ENCODE data around the gene ZSWIM3. TPM values are rescaled to one million over a fixed set of nuclear protein-coding genes. Genes with fewer than 3 reads are reported as not detected.
A peak's percentile ranks its signal among the peaks of the same experiment; 100 is the strongest.

The ZSWIM3 gene
- total and polyA plus RNA-seq, 2 of the 13 experiments (the other 11 are each of a cell fraction or from before 2014, with no cell fraction given), result 5.2 to 5.8 TPM

GRCh38 chr20:45863543-45864470 is 6.4 kb downstream of the ZSWIM3 start (continued):
- TF ChIP-seq HOXA5 (CRISPR knock-in tag; IDR thresholded peaks at IDR 0.05), result no peak
- no peak for TF ChIP-seq IKZF1 (IDR thresholded peaks at IDR 0.05)
- TF ChIP-seq SPEN (CRISPR knock-in tag; IDR thresholded peaks at IDR 0.05; ENCODE audit: low read depth), result peak; percentile 55; the same call in 1 of the 2 replicates
- no peak for TF ChIP-seq MAZ (IDR thresholded peaks at IDR 0.05; ENCODE audit: borderline replicate concordance, low read depth, low read length)
- TF ChIP-seq MAZ (CRISPR knock-in tag; IDR thresholded peaks at IDR 0.05; ENCODE audit: low read depth), result no peak
- TF ChIP-seq FOXM1 (CRISPR knock-in tag; IDR thresholded peaks at IDR 0.05), result no peak
- no peak for TF ChIP-seq NR3C1 (CRISPR knock-in tag; IDR thresholded peaks at IDR 0.05)
- TF ChIP-seq, protein P1, sequence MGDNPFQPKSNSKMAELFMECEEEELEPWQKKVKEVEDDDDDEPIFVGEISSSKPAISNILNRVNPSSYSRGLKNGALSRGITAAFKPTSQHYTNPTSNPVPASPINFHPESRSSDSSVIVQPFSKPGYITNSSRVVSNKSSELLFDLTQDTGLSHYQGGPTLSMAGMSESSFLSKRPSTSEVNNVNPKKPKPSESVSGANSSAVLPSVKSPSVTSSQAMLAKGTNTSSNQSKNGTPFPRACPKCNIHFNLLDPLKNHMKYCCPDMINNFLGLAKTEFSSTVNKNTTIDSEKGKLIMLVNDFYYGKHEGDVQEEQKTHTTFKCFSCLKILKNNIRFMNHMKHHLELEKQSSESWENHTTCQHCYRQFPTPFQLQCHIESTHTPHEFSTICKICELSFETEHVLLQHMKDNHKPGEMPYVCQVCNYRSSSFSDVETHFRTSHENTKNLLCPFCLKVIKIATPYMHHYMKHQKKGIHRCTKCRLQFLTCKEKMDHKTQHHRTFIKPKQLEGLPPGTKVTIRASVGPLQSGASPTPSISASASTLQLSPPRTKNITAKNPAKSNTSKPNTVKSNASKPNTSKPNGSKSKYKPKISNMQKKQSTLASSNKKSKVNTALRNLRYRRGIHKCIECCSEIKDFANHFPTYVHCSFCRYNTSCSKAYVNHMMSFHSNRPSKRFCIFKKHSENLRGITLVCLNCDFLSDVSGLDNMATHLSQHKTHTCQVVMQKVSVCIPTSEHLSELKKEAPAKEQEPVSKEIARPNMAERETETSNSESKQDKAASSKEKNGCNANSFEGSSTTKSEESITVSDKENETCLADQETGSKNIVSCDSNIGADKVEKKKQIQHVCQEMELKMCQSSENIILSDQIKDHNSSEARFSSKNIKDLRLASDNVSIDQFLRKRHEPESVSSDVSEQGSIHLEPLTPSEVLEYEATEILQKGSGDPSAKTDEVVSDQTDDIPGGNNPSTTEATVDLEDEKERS (CRISPR knock-in tag; IDR thresholded peaks at IDR 0.05), result no peak; the same call in 1 of the 2 replicates
- peak; percentile 93 for TF ChIP-seq SOX13 (IDR thresholded peaks at IDR 0.05)
- peak in 1 of 2 experiments; percentile 98; a peak in 2 of 4 replicates for TF ChIP-seq SOX13 (CRISPR knock-in tag; conservative IDR thresholded peaks at IDR 0.05 in 1 of 2, IDR thresholded peaks at IDR 0.05 in 1 of 2)
- TF ChIP-seq STAT5B (CRISPR knock-in tag; IDR thresholded peaks at IDR 0.05), result no peak
- no peak for TF ChIP-seq ZNF777 (CRISPR knock-in tag; IDR thresholded peaks at IDR 0.05)
- no peak for TF ChIP-seq ZNF747 (CRISPR knock-in tag; IDR thresholded peaks at IDR 0.05; ENCODE audit: borderline replicate concordance)
- no peak; the same call in 1 of the 2 replicates for TF ChIP-seq KLF11 (CRISPR knock-in tag; IDR thresholded peaks at IDR 0.05)
- TF ChIP-seq, protein P2, sequence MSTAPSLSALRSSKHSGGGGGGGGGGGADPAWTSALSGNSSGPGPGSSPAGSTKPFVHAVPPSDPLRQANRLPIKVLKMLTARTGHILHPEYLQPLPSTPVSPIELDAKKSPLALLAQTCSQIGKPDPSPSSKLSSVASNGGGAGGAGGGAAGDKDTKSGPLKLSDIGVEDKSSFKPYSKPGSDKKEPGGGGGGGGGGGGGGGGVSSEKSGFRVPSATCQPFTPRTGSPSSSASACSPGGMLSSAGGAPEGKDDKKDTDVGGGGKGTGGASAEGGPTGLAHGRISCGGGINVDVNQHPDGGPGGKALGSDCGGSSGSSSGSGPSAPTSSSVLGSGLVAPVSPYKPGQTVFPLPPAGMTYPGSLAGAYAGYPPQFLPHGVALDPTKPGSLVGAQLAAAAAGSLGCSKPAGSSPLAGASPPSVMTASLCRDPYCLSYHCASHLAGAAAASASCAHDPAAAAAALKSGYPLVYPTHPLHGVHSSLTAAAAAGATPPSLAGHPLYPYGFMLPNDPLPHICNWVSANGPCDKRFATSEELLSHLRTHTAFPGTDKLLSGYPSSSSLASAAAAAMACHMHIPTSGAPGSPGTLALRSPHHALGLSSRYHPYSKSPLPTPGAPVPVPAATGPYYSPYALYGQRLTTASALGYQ (CRISPR knock-in tag; IDR thresholded peaks at IDR 0.05), result 0 out of 2 replicates have a peak, but pooled peaks have one; percentile 41
- TF ChIP-seq ZBTB44 (CRISPR knock-in tag; IDR thresholded peaks at IDR 0.05), result no peak; the same call in 1 of the 2 replicates
- TF ChIP-seq FOXP4 (CRISPR knock-in tag; IDR thresholded peaks at IDR 0.05), result peak; percentile 94

Data from HepG2 (cell line).